Erythroblast (primary cell): ENCODE results near the gene DRC1.

Experiments
- GATA1 ChIP-seq: IDR thresholded peaks from 2 replicates; pipeline ENCODE4 v1.6.1; 2011; ENCODE audit warnings: low read depth, mild to moderate bottlenecking, control low read depth, low read length, moderate library complexity
- POLR2A ChIP-seq: IDR thresholded peaks from 2 replicates; pipeline ENCODE4 v1.6.1; 2011; ENCODE audit warnings: mild to moderate bottlenecking, low read length

GRCh38 chr2:26495705-26496297 lies 94.1 kb downstream of the DRC1 start:
- TF ChIP-seq POLR2A (no peak), GATA1 (no peak)
